ENCODE data around the gene ADCY1.

- TF ChIP-seq, protein P1, sequence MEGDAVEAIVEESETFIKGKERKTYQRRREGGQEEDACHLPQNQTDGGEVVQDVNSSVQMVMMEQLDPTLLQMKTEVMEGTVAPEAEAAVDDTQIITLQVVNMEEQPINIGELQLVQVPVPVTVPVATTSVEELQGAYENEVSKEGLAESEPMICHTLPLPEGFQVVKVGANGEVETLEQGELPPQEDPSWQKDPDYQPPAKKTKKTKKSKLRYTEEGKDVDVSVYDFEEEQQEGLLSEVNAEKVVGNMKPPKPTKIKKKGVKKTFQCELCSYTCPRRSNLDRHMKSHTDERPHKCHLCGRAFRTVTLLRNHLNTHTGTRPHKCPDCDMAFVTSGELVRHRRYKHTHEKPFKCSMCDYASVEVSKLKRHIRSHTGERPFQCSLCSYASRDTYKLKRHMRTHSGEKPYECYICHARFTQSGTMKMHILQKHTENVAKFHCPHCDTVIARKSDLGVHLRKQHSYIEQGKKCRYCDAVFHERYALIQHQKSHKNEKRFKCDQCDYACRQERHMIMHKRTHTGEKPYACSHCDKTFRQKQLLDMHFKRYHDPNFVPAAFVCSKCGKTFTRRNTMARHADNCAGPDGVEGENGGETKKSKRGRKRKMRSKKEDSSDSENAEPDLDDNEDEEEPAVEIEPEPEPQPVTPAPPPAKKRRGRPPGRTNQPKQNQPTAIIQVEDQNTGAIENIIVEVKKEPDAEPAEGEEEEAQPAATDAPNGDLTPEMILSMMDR (IDR thresholded peaks at IDR 0.05; ENCODE audit: low read depth, low read length), result no peak
- TF ChIP-seq EZH2phosphoT487 (IDR thresholded peaks at IDR 0.05; ENCODE audit: low read depth), result no peak
These were observed 137.0 kb downstream of the ADCY1 start for GRCh38 chr7:45711161-45711490.

Data from OCI-LY3 (cell line).